GM18861 (cell line): ENCODE measurements around the gene HTRA1.

Experiments
- ATAC-seq: cut with Tn5 transposase; IDR thresholded peaks from one replicate; pipeline ENCODE4 v1.9.1; 2021; ENCODE audit not compliant: unreplicated experiment

The HTRA1 gene

GRCh38 chr10:122494173-122494820 is 32.9 kb downstream of the HTRA1 start:
- ATAC-seq = no peak

- ATAC-seq = no peak
These were observed 33.5 kb downstream of the HTRA1 start for GRCh38 chr10:122494833-122495232.

GRCh38 chr10:122495406-122496340 is 34.3 kb downstream of the HTRA1 start:
- ATAC-seq = no peak

- ATAC-seq = no peak
These were observed 35.9 kb downstream of the HTRA1 start for GRCh38 chr10:122497241-122497640.

- ATAC-seq = no peak
These were observed 37.2 kb downstream of the HTRA1 start for GRCh38 chr10:122498521-122498920.

- ATAC-seq = no peak
These were observed 37.7 kb downstream of the HTRA1 start for GRCh38 chr10:122499012-122499411.

GRCh38 chr10:122499491-122499941 is 38.2 kb downstream of the HTRA1 start:
- ATAC-seq = no peak

- ATAC-seq = no peak
These were observed 38.8 kb downstream of the HTRA1 start for GRCh38 chr10:122500194-122500593.

- no peak for ATAC-seq
These were observed 39.4 kb downstream of the HTRA1 start for GRCh38 chr10:122500726-122501125.

GRCh38 chr10:122503012-122503411 is 41.7 kb downstream of the HTRA1 start:
- ATAC-seq = no peak

GRCh38 chr10:122503886-122504609 is 42.7 kb downstream of the HTRA1 start:
- ATAC-seq = no peak

GRCh38 chr10:122504610-122504950 is 43.2 kb downstream of the HTRA1 start:
- no peak for ATAC-seq

GRCh38 chr10:122505011-122505410 is 43.7 kb downstream of the HTRA1 start:
- no peak for ATAC-seq

- no peak for ATAC-seq
These were observed 44.7 kb downstream of the HTRA1 start for GRCh38 chr10:122505885-122506645.

GRCh38 chr10:122507616-122508015 is 46.3 kb downstream of the HTRA1 start:
- ATAC-seq = no peak

GRCh38 chr10:122508021-122508420 is 46.7 kb downstream of the HTRA1 start:
- ATAC-seq = no peak

- ATAC-seq = no peak
These were observed 48.0 kb downstream of the HTRA1 start for GRCh38 chr10:122509323-122509722.

GRCh38 chr10:122510326-122510725 is 49.0 kb downstream of the HTRA1 start:
- no peak for ATAC-seq

- ATAC-seq = no peak
These were observed 49.4 kb downstream of the HTRA1 start for GRCh38 chr10:122510736-122511135.

- ATAC-seq = no peak
These were observed 51.7 kb downstream of the HTRA1 start for GRCh38 chr10:122513053-122513452.
